Mesenteric fat pad (tissue), 1 donor: ENCODE results near the gene NDP. TPM values are rescaled to one million over a fixed set of nuclear protein-coding genes. Genes with fewer than 3 reads are reported as not detected.

ENCODE experiments used
- total RNA-seq: library from RNA; stranded (reverse); fragmentation: NEBNext Ultra II Directional; extraction: Animal tissue kit (Norgen Biotek cat#: 25700); gene quantifications from one replicate; pipeline ENCODE4 v1.2.1, GENCODE V29; 2021
- donor health status: DM: yes; HTN: yes; CAD: no.

NDP gene
- total RNA-seq, 1 donor from 2014 or later = not detected

Other genes starting within 250 kb of the NDP start
- gene MAOB, start 90.9 kb downstream of the NDP start, total RNA-seq = 113 TPM